ENCODE measurements around the gene PSD.

GRCh38 chr10:102407425-102408130, 11.0 kb downstream of the PSD start:
- no peak for TF ChIP-seq CTCF (IDR thresholded peaks at IDR 0.05)
- TF ChIP-seq POLR2A (IDR thresholded peaks at IDR 0.05): no peak

Data from esophagus squamous epithelium (tissue), 4 donors.